Gastrocnemius medialis (tissue), 4 donors: ENCODE results near the gene DCC.

Experiments
- CTCF ChIP-seq, 5 experiments: fragments of 450-650 bp in 3 of 5; fragments of 200-600 bp in 2 of 5; sonication (generic) in 2 of 5; IDR thresholded peaks in 4 of 5; conservative IDR thresholded peaks in 1 of 5; 1 replicate in 4 of 5; 2 replicates in 1 of 5; pipeline ENCODE4 v1.5.1; 2016 to 2019; ENCODE audit warnings: antibody characterized with exemption in 5 of 5, mild to moderate bottlenecking in 3 of 5, moderate library complexity in 3 of 5
- POLR2A ChIP-seq, 2 donors: fragments of 450-650 bp; IDR thresholded peaks; one replicate each; pipeline ENCODE4 v1.6.1; 2017; ENCODE audit warnings: antibody characterized with exemption in 2 of 2, mild to moderate bottlenecking in 2 of 2, moderate library complexity in 2 of 2

- TF ChIP-seq CTCF (IDR thresholded peaks at IDR 0.05 in 4 of 5, conservative IDR thresholded peaks at IDR 0.05 in 1 of 5) (no peak), POLR2A (IDR thresholded peaks at IDR 0.05) (no peak)
Observed at GRCh38 chr18:52546686-52547346, 206.8 kb downstream of the DCC start.
